ENCODE measurements around the gene NPTXR.
"Not testable (repeated sequence)": the region's sequence is repeated elsewhere in the genome, so short reads cannot be mapped to it uniquely, and the experiment has no call there.

The NPTXR gene

DNA sequence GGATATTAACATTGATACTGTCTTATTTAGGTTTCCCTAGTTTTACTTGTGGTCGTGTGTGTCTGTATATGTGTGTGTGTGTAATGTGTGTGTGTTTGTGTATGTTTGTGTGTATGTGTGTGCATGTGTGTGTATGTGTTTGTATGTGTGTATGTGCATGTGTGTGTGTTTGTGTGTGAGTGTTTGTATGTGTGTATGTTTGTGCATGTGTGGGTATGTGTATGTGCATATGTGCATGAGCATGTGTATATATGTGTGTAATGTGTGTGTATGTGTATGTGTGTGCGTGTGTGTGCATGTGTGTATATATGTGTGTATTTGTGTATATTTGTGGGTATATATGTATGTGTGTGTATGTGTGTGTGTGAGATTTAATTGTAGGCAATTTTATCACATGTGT lies 32.6 kb downstream of the NPTXR start:
- Histone ChIP-seq H3K9me3 (ENCODE audit: low read length) (no peaks in the 10 kb centered on the region), H3K4me2 (ENCODE audit: low read length) (no peak overlapping the region), H3K36me3 (ENCODE audit: insufficient read depth, low read length) (no peaks in the 10 kb centered on the region), H3K27ac (ENCODE audit: low read depth, low read length, poor library complexity, severe bottlenecking) (no peak overlapping the region), H3F3A (ENCODE audit: insufficient read depth, low read length) (no peaks in the 10 kb centered on the region), H3K9me2 (ENCODE audit: low read depth, low read length) (no peaks in the 10 kb centered on the region), H3K9ac (ENCODE audit: low read length) (no peak overlapping the region), H2AFZ (ENCODE audit: low read length) (no peak overlapping the region), H3K79me2 (ENCODE audit: insufficient read depth, low read length) (no peaks in the 10 kb centered on the region), H3K27me3 (ENCODE audit: insufficient read depth, low read length) (no peaks in the 10 kb centered on the region), H4K20me1 (ENCODE audit: insufficient read depth, low read length) (no peaks in the 10 kb centered on the region), H3K4me3 (ENCODE audit: low read depth, low read length, poor library complexity, severe bottlenecking) (no peak overlapping the region), H3K4me1 (ENCODE audit: insufficient read depth, low read length, severe bottlenecking) (no peaks in the 10 kb centered on the region)
- TF ChIP-seq, protein P1, sequence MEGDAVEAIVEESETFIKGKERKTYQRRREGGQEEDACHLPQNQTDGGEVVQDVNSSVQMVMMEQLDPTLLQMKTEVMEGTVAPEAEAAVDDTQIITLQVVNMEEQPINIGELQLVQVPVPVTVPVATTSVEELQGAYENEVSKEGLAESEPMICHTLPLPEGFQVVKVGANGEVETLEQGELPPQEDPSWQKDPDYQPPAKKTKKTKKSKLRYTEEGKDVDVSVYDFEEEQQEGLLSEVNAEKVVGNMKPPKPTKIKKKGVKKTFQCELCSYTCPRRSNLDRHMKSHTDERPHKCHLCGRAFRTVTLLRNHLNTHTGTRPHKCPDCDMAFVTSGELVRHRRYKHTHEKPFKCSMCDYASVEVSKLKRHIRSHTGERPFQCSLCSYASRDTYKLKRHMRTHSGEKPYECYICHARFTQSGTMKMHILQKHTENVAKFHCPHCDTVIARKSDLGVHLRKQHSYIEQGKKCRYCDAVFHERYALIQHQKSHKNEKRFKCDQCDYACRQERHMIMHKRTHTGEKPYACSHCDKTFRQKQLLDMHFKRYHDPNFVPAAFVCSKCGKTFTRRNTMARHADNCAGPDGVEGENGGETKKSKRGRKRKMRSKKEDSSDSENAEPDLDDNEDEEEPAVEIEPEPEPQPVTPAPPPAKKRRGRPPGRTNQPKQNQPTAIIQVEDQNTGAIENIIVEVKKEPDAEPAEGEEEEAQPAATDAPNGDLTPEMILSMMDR (IDR thresholded peaks at IDR 0.05; ENCODE audit: low read length), result no peak
- TF ChIP-seq EZH2 (IDR thresholded peaks at IDR 0.05; ENCODE audit: borderline replicate concordance, low read length), result no peak

DNA sequence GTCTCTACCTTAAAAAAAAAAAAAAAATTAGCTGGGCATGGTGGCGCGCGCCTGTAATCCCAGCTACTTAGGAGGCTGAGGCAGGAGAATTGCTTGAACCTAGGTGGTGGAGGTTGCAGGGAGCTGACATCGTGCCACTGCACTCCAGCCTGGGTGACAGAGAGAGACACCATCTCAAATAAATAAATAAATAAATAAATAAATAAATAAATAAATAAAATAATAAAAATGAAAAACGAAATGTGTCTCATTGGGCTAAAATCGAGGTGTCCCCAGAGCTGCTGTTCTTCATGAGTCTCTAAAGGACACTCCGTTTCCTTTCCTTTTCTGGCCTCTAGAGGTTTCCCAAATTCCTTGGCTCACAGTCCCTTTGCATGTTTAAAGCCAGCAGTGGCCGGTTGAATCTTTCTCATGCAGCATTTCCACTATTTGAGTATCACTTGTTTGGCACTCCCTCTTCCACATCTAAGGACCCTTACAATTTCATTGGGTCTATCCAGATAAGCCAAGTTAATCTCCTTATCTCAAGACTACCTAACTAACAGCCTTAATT lies 38.7 kb downstream of the NPTXR start:
- H3K9ac ChIP-seq (ENCODE audit: low read length); H4K20me1 ChIP-seq (ENCODE audit: insufficient read depth, low read length); H3K27me3 ChIP-seq (ENCODE audit: insufficient read depth, low read length); H3K9me2 ChIP-seq (ENCODE audit: low read depth, low read length); H3K4me3 ChIP-seq (ENCODE audit: low read depth, low read length, poor library complexity, severe bottlenecking); H3K27ac ChIP-seq (ENCODE audit: low read depth, low read length, poor library complexity, severe bottlenecking); H2AFZ ChIP-seq (ENCODE audit: low read length); H3K4me1 ChIP-seq (ENCODE audit: insufficient read depth, low read length, severe bottlenecking); H3K36me3 ChIP-seq (ENCODE audit: insufficient read depth, low read length); H3K4me2 ChIP-seq (ENCODE audit: low read length); H3K79me2 ChIP-seq (ENCODE audit: insufficient read depth, low read length); H3K9me3 ChIP-seq (ENCODE audit: low read length); H3F3A ChIP-seq (ENCODE audit: insufficient read depth, low read length): not testable (repeated sequence)

DNA sequence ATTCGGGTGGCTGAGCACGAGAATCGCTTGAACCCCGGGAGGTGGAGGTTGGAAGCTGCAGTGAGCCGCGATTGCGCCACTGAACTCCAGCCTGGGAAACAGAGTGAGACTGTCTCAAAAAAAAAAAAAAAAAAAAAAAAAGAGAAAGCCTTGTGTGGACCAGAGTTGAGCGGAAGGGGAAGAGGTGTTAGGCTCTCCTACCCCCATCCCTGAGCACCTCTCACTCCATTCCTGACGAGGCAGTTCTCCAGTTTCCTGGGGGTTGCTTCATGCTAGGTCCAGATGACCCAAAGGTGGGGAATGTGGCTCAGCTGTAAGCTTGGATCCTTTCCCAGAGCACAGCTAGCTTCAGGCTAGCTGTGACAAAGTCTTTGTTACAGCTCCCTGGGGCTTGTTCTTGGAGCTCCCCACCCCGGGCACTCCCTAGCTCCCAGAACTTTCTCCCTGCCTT lies 41.1 kb downstream of the NPTXR start:
- Histone ChIP-seq H2AFZ (ENCODE audit: low read length) (no peak overlapping the region), H3K4me2 (ENCODE audit: low read length) (no peak overlapping the region)
- no peak for TF ChIP-seq EZH2 (IDR thresholded peaks at IDR 0.05; ENCODE audit: borderline replicate concordance, low read length)
- TF ChIP-seq, protein P1 (IDR thresholded peaks at IDR 0.05; ENCODE audit: low read length), result no peak

More for the DNA sequence above, 41.1 kb downstream of the NPTXR start:
- H4K20me1 ChIP-seq (ENCODE audit: insufficient read depth, low read length), result no peaks in the 10 kb centered on the region
- no peak overlapping the region for H3K27ac ChIP-seq (ENCODE audit: low read depth, low read length, poor library complexity, severe bottlenecking)
- H3K4me3 ChIP-seq (ENCODE audit: low read depth, low read length, poor library complexity, severe bottlenecking), result no peak overlapping the region
- no peaks in the 10 kb centered on the region for H3K9me2 ChIP-seq (ENCODE audit: low read depth, low read length)
- no peak overlapping the region for H3K9ac ChIP-seq (ENCODE audit: low read length)
- peaks cover 5% of the 10 kb centered on the region; the same call in 1 of the 2 replicates for H3K27me3 ChIP-seq (ENCODE audit: insufficient read depth, low read length)
- no peaks in the 10 kb centered on the region for H3K79me2 ChIP-seq (ENCODE audit: insufficient read depth, low read length)
- no peaks in the 10 kb centered on the region for H3K4me1 ChIP-seq (ENCODE audit: insufficient read depth, low read length, severe bottlenecking)
- H3K36me3 ChIP-seq (ENCODE audit: insufficient read depth, low read length), result no peaks in the 10 kb centered on the region
- H3F3A ChIP-seq (ENCODE audit: insufficient read depth, low read length), result no peaks in the 10 kb centered on the region
- 0 out of 2 replicates have a peak, but pooled peaks cover 3% of the 10 kb centered on the region for H3K9me3 ChIP-seq (ENCODE audit: low read length)
